Measurements from ENCODE around the gene DOK6. TPM values are rescaled to one million over a fixed set of nuclear protein-coding genes. Genes with fewer than 3 reads are reported as not detected.
A peak's percentile ranks its signal among the peaks of the same experiment; 100 is the strongest.

Gene DOK6
- total RNA-seq, 1 donor from 2014 or later = 5.2 TPM

DNA sequence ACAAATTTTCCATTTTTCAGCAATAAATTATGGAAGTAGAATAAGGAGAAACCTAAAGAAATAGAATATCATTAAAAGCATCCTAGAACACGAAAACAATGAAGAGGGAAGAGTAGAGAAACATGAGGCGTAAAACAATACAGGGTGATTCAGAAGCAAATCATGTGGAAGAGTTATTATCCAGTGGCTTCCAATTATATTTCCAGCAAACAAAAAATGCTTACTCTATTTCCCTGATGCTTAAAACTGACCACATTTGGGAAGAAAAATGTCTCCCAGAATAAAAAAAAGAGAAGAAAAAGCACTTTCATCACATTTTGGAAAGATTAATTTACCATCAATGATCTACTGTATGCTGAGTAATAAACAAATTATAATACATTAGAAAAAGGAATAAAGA is 354.4 kb downstream of the DOK6 start:
- ATAC-seq (ENCODE audit: poor library complexity) = no peak
- no peak for DNase-seq
- intact Hi-C loops (cut with DNase I) = loop anchor here (10.0 kb wide), 1 partner anchor 50 kb away; no protein-coding TSS in a partner anchor

DNA sequence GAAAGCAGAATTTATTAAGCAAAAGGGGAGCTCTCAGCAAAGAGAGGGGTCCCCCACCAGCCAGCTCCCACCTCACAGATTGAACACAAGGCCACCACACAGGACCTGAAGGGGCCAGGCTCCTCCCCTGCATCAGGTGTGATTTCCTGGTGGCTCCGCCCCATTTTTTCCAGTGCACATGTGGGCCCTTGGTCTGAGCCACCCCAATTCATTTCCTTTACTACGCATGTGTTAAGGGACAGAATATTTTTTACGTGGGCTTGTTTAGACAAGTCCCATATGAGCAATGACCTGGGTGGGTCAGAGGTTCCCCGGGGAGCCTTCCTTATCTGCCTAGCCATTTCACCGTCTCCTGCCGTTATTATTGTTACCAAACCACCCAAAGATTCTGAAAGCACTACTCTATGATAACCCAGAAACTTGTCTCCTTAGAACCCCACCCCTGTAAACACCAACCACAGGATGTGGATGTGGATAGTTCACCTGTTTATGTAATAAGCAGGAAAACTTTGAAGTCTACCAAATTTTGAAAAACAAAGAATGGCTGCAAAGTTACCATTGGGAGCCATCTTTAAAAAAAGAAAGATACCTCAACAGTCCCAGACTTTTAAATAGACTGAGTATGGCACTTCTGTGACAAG is 355.3 kb downstream of the DOK6 start:
- intact Hi-C loops (cut with DNase I) = loop anchor here (10.0 kb wide), 1 partner anchor 51 kb away; no protein-coding TSS in a partner anchor
- ATAC-seq (ENCODE audit: poor library complexity) = no peak
- no peak for DNase-seq

DNA sequence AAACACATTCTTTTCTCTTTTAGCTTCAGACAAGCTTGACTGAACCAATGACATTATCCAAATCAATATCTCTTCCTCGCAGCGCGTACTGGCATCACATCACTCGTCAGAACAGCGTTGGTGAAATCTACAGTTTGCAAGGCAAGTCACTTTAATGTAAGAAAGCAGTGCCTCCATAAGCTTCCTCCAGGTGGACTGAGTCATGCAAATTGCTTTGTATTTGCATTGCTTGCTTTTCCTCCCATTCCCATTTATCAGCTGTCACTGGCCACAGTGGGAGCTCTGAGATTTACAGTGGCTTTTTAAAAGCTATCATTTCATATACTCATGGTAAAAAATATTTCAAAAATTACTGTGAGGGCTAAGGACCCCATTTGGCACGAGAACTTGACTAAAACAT is 357.0 kb downstream of the DOK6 start:
- ATAC-seq (ENCODE audit: poor library complexity) (no peak), DNase-seq (no peak)
- intact Hi-C loops (cut with DNase I) = loop anchor here (10.0 kb wide), 1 partner anchor 53 kb away; no protein-coding TSS in a partner anchor

DNA sequence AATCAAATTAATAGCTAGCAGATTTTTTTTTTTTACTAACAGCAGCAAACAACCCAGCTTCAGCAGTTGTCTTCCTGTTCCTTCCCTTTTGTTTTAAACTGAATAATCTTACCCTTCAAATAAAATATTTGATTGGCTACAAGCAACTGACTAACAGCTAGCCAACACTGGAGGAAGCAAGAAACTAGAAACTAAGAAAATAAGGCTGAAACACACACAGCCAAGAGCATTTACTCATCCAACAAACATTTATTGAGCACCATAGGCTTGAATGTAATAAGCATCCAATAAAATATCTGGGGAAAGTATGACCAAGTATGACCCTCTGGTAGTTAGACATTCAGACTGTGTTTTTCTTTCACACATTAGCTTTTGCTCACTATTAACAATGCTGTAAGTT is 357.8 kb downstream of the DOK6 start:
- ATAC-seq (ENCODE audit: poor library complexity) = no peak

DNA sequence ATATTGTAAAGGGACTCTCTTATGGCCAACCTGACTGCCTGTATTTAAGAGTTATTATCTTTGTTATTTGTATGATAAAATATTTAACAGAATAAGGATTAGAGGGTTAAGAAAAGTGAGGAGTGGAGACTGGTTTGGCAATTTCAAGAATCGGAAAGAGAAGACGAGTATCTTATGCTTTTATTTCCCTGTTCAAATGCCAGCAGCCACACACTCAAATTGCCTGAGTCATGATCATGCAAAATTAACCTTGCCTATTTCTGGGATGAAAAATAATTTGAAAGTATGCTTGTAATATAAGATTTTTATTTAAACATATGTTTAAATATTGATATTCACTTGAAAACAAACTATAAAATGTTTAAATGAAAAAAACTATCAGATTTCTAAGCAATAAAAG is 358.4 kb downstream of the DOK6 start:
- intact Hi-C loops (cut with DNase I) = loop anchor here (10.0 kb wide), 1 partner anchor 54 kb away; no protein-coding TSS in a partner anchor
- no peak for ATAC-seq (ENCODE audit: poor library complexity)

More for the DNA sequence above, 357.8 kb downstream of the DOK6 start:
- no peak for DNase-seq
- intact Hi-C loops (cut with DNase I) = loop anchor here (10.0 kb wide), 1 partner anchor 54 kb away; no protein-coding TSS in a partner anchor

DNA sequence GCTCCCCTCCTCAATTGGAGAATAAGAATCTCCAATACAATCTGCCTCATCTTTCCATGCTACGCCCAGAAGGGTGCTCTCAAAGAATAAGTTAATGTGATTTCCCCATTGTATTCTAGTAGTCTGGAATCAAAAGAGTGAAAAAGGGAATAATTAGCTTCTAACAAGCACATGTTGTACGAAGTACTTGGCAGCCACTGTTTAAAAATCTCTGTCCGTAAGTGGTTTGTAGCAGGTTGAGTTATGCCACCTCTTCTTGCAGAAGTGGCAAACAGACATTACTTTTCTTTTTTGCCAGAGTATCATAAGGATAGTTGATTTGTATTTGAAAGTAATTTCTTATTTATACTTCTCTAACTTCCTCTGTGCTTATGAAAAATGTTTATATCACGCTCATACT is 362.3 kb downstream of the DOK6 start:
- ATAC-seq (ENCODE audit: poor library complexity) (peak; percentile 58), DNase-seq (no peak)
- intact Hi-C loops (cut with DNase I) = no loop called here

More for the DNA sequence above, 358.4 kb downstream of the DOK6 start:
- no peak for DNase-seq

DNA sequence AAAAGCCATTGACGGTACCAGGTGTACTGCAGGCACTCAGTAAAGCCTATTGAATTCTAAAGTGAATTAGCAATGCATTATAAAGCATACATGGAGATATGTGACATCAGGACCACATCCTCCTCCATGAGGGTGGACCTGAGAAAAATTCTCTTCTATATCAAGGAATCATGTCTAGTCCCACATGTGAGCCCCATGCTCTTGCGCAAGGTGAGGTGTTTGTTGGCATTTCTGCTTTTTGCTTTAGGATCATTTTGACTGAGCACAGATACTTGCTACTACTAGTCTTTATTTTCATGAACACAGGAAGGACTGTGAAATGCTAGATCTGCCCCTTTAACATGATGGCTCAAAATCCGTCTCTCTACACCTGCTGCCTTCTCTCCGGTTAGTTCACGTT is 363.1 kb downstream of the DOK6 start:
- no peak for ATAC-seq (ENCODE audit: poor library complexity)
- no peak for DNase-seq
- intact Hi-C loops (cut with DNase I) = no loop called here

DNA sequence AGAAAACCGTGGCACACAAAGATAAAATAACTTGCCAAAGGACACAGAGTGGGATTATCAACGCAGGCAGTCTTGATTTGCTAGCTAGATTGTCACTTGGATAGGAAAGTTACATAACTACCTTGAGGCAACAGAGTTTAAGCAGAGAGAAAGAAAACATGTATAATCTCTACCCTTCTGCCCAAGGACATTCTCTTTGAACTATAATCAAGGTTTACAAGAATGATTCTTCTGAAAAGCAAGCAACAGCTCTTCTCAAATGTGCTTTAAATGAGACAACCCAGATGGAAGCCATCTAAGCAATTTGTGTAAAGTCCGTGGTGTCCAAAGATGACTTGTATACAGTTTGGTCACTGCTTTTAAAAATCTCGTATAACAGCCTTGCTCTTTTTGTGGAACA is 369.6 kb downstream of the DOK6 start:
- intact Hi-C loops (cut with DNase I) = no loop called here
- no peak for DNase-seq
- no peak for ATAC-seq (ENCODE audit: poor library complexity)

DNA sequence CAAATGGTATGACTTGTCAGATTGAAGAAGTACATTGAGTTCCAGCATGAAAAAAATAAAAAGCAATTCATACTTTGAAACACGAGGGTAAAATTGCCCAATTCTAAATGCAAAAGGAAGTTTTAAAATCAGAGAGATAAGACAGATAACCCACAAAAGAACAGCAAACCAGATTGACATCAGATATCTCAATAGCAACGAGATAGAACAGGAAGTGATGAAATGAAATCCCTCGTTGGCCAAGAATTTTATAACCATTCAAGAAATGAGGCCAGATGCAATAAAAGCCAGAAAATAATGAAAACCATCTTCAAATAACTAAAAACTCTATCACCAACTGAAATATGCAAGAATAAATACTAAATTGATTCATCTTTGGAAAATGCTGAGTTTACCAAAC is 374.1 kb downstream of the DOK6 start:
- DNase-seq (no peak), ATAC-seq (ENCODE audit: poor library complexity) (no peak)
- intact Hi-C loops (cut with DNase I) = no loop called here

DNA sequence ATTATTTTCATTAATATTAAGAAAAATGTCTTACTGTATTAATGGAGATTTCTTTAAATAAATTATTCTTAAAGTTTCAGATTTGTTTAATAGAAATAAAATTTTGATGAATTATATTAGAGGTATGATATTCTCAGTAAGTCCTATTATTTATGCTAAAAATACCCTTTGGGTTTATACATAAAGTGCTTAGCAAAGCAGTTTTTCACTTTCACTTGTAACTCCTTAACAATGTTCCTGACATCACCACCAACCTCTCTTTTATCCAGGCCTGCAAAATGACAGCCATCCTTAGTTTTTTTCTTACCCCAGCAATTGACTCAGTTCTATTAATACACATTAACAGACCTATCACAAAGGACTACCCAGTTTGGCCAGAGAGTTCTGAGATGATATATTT is 376.6 kb downstream of the DOK6 start:
- ATAC-seq (ENCODE audit: poor library complexity) (no peak), DNase-seq (no peak)
- intact Hi-C loops (cut with DNase I) = no loop called here

DNA sequence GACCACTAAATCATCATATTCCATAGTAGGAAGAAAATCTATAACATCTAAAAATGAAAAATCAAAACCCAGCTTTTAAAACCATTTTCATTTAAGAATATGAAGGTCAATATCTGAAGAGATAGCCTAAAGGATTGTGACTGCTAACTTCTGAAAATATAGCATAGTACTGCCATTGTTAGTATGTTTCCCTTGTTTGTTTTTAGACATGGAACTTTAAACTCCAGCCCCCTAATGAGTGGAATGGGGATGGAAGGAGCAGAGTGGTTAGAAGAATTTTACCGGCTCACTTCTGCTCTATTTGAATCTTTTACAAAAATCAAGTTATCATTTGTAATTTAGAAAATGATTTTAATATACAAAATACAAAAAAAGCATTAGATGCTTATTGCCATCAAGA is 378.0 kb downstream of the DOK6 start:
- intact Hi-C loops (cut with DNase I) = no loop called here
- DNase-seq (no peak), ATAC-seq (ENCODE audit: poor library complexity) (no peak)

DNA sequence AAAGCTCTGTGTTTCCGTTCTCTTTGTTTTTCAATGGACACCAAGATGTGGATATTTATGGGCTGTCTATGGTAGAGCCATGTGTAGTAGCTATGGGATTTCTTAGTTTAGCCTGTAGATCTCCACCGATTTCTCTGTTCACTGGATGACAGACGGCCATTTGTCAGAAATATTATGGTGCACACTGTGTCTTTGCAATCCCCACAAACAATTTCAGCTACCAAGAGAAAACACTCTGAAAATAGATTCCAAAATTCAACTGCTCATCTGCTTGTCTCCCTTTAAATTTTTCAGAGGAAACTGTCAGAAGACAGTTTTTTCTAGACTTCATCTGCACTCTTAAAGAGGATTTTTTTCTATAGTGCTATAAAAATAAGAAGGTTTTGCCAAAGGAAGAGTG is 380.2 kb downstream of the DOK6 start:
- no peak for ATAC-seq (ENCODE audit: poor library complexity)
- intact Hi-C loops (cut with DNase I) = no loop called here
- no peak for DNase-seq

DNA sequence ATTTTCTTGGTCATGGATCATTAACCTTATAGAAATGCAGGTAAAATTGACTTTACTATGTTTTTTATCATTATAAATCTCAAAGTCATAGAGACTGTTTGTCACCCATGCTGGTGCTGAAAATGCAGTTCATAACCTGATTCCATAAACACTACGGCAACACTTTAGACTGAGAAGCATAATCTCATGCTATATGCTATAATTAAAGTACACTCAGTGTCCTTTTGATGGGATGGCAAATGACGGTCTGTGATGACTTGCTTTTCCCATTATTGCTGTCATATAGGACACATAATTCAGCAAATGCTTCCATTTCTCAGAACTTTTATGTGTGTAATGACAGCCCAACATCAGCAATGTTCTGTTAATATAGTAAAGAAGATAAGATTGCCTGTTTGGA is 384.1 kb downstream of the DOK6 start:
- intact Hi-C loops (cut with DNase I) = no loop called here
- ATAC-seq (ENCODE audit: poor library complexity) (no peak), DNase-seq (no peak)

DNA sequence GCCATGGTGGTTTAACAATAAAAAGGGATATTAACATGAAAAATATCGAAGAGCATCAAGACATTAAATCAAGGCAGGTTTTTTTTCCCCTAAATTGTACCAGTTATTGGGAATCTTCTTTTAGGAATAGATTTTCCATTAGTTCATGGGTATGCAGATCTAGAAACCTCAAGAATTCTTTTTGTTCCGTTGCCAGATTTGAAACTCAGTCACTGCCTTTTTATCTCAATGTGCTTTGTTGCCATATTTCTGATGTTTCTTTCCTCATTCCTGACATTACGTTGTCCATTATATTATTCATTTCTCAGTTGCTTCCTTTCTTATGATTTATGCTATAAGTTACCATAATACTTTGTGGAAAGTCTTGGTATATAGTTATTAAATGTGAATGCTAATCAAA is 384.8 kb downstream of the DOK6 start:
- DNase-seq (no peak), ATAC-seq (ENCODE audit: poor library complexity) (no peak)
- intact Hi-C loops (cut with DNase I) = no loop called here

DNA sequence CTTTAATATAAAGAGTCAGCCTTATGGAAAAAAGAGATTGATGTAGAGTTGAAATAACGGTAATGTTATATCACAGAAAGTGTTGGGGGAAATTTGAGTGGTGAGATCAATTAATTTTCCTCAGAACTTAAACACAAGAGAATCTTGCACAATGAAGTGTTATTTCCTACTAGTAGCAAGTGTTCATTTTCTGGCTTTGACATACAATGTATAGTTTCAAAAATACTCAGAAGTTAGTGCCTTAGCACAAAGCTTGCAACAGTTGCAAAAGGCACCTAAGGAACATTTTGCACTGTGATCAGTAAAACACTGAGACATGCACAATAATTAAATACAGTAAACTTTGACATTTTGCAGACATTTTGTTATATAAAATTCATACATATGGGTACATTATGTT is 385.7 kb downstream of the DOK6 start:
- no peak for DNase-seq
- ATAC-seq (ENCODE audit: poor library complexity) = no peak
- intact Hi-C loops (cut with DNase I) = no loop called here

DNA sequence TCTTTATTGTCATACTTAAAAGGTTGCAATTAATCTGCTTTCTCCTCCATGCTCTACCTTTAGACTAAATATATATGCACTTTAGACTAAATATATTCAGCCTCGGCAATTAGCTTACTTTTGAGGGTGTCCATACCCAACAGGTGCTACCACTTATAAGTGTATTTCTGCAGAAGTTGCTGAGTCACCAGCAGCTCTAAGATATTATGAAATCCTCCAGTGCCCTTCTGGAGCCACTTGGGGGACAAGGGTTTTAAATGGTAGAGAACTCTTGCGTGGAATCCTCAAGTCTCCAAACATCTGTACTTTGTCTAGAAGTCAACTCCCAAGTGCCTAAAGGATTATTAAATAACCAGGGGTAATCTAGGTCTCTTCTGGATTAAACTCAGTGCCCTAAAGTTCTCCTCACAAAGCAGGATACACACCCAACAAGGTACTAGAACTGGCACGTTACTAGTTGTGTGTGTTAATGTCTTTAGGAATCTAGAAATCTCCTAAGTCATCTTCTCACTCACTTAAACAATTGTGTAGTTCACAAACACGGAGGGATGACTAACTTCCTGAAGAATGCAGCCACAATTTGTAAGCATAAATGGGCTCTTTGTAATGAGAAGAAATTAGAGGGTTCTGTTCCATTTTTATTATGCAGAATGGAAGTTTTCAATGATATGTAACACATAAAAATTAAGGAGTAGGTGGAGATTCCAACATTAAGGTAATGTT is 387.3 kb downstream of the DOK6 start:
- DNase-seq (no peak), ATAC-seq (ENCODE audit: poor library complexity) (no peak)
- intact Hi-C loops (cut with DNase I) = no loop called here

DNA sequence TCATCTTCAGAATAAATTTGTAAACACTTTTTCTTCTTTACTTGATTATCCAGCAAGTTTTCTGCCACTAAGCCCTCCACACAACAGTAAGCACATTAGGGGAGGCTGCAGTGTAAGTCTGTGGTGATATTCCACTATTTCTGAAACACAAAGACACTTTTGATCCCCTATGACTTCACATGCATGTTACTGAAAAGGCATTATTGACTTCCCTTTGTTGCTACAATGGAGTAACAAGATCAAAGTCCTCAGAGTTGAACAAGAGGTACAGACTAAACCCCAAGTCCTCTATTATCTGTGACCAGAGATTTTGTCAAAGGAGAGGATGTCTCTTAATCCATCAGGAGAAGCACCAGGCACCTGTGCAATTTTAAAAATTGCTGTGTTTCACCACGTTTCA is 389.1 kb downstream of the DOK6 start:
- ATAC-seq (ENCODE audit: poor library complexity) = no peak

DNA sequence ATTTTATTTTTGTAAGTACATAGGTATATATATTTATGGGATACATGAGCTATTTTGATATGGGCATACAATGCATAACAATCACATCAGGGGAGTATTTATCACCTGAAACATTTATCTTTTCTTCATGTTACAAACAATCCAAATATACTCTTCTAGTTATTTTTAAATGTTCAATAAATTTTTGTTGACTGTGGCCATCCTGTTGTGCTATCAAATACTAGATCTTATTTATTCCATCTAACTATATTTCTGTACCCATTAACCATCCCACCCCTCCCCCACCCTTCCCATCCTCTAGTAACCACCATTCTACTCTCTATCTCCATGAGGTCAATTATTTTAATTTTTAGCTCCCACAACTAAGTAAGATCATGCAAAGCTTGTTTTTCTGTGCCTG is 390.0 kb downstream of the DOK6 start:
- ATAC-seq (ENCODE audit: poor library complexity) = no peak
- DNase-seq = no peak
- intact Hi-C loops (cut with DNase I) = no loop called here

More for the DNA sequence above, 389.1 kb downstream of the DOK6 start:
- DNase-seq = no peak
- intact Hi-C loops (cut with DNase I) = no loop called here

DNA sequence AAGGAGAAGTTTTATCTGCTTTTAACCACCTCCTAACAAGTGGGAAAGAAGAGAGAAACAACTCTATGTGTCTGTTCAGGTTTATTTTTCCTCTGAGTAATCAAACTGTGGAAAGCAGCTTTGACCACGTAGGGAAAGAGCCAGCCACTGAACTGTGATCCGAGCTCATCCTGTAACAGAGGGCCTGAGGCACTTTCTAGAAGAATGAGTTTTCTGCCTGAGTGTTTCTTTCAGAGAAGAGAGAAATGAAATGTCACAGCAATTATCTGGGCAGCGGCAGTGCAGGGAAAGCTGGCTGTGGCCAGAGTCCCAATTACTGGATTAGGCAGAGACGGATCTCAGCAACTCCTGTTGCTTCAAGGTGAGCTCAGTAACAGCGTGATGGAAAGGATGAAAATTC is 395.1 kb downstream of the DOK6 start:
- intact Hi-C loops (cut with DNase I) = no loop called here
- no peak for ATAC-seq (ENCODE audit: poor library complexity)
- DNase-seq = no peak

DNA sequence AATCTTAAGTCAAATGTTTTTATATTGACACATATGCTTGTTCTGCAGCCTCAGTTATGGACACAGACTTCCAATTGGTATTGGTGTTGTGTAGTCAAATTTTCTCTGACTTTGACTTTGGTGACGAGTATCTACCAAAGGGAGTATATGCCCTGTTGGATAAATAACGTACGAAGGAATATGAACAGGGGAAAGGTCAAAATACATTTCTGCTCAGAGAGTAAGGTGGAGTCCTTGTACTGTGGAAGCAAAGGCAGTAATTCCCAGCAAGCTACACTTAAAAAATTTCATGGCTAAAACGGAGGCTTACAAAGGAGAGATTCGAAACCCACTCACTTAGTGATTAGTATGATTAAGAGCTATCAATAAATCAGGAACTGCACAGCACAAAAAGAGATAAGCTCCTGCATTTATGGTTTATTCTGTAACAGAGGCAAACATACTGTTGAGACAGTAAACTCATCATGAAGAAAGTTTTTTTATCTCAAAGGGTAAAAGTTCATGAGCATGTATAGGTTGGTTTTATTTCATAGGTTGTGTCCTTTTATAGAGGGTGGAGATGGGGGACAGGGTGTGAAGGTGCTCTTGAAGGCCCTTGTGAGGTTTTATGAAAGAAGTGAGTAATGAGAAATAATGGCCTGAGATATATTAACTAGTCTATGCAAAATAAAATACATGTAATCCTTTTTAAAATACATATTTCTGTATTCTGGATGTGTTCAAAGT is 404.3 kb downstream of the DOK6 start:
- no peak for DNase-seq
- no peak for ATAC-seq (ENCODE audit: poor library complexity)
- intact Hi-C loops (cut with DNase I) = no loop called here
